ENCODE measurements around the gene CNTN5.

- TF ChIP-seq, protein P1, sequence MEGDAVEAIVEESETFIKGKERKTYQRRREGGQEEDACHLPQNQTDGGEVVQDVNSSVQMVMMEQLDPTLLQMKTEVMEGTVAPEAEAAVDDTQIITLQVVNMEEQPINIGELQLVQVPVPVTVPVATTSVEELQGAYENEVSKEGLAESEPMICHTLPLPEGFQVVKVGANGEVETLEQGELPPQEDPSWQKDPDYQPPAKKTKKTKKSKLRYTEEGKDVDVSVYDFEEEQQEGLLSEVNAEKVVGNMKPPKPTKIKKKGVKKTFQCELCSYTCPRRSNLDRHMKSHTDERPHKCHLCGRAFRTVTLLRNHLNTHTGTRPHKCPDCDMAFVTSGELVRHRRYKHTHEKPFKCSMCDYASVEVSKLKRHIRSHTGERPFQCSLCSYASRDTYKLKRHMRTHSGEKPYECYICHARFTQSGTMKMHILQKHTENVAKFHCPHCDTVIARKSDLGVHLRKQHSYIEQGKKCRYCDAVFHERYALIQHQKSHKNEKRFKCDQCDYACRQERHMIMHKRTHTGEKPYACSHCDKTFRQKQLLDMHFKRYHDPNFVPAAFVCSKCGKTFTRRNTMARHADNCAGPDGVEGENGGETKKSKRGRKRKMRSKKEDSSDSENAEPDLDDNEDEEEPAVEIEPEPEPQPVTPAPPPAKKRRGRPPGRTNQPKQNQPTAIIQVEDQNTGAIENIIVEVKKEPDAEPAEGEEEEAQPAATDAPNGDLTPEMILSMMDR (IDR thresholded peaks at IDR 0.05 in 4 of 5, conservative IDR thresholded peaks at IDR 0.05 in 1 of 5): no peak
- no peak for TF ChIP-seq POLR2A (IDR thresholded peaks at IDR 0.05)
These were observed 1335.3 kb downstream of the CNTN5 start for GRCh38 chr11:100356035-100356434.

Measured in gastrocnemius medialis (tissue), 4 donors.